GM18951 (cell line): Measurements from ENCODE around the gene GUF1.

Experiments used
- POLR2A ChIP-seq: IDR thresholded peaks from 4 replicates; pipeline ENCODE4 v1.6.1; 2011; ENCODE audit warnings: mild to moderate bottlenecking; ENCODE audit not compliant: insufficient read length, insufficient read depth; ENCODE audit errors: extremely low read depth
- in situ Hi-C: fragments of 300-500 bp; cut with MboI; formaldehyde crosslinking; loops from one replicate; pipeline ENCODE4 v1.12.0; 2022; ENCODE audit warnings: low sequenced_read_pairs, mixed read lengths, inconsistent platforms; ENCODE audit not compliant: unreplicated experiment

The GUF1 gene

GRCh38 chr4:44670506-44671199, 7.6 kb upstream of the GUF1 start:
- in situ Hi-C loops, result no loop called here
- TF ChIP-seq POLR2A, result no peak

- no peak for TF ChIP-seq POLR2A
- in situ Hi-C loops, result no loop called here
These were observed 6.6 kb upstream of the GUF1 start for GRCh38 chr4:44671636-44672035.

GRCh38 chr4:44674471-44674870, 3.7 kb upstream of the GUF1 start:
- in situ Hi-C loops, result no loop called here
- no peak for TF ChIP-seq POLR2A

- in situ Hi-C loops, result no loop called here
- no peak for TF ChIP-seq POLR2A
These were observed 2.9 kb upstream of the GUF1 start for GRCh38 chr4:44675366-44675765.

GRCh38 chr4:44679060-44679459, 840 bp downstream of the GUF1 start:
- no peak for TF ChIP-seq POLR2A
- in situ Hi-C loops, result no loop called here

GRCh38 chr4:44684648-44685047, 6.4 kb downstream of the GUF1 start:
- in situ Hi-C loops, result no loop called here
- no peak for TF ChIP-seq POLR2A

GRCh38 chr4:44700427-44700826, 22.2 kb downstream of the GUF1 start:
- TF ChIP-seq POLR2A, result no peak
- in situ Hi-C loops, result no loop called here

GRCh38 chr4:44701037-44701436, 22.8 kb downstream of the GUF1 start:
- in situ Hi-C loops, result no loop called here
- no peak for TF ChIP-seq POLR2A

GRCh38 chr4:44704673-44705072, 26.5 kb downstream of the GUF1 start:
- no peak for TF ChIP-seq POLR2A
- in situ Hi-C loops, result no loop called here

GRCh38 chr4:44713125-44713524, 34.9 kb downstream of the GUF1 start:
- in situ Hi-C loops, result no loop called here
- no peak for TF ChIP-seq POLR2A

GRCh38 chr4:44716597-44716996, 38.4 kb downstream of the GUF1 start:
- no peak for TF ChIP-seq POLR2A
- in situ Hi-C loops, result no loop called here

GRCh38 chr4:44720371-44720770, 42.2 kb downstream of the GUF1 start:
- TF ChIP-seq POLR2A, result no peak
- in situ Hi-C loops, result no loop called here

GRCh38 chr4:44722001-44722400, 43.8 kb downstream of the GUF1 start:
- in situ Hi-C loops, result no loop called here
- no peak for TF ChIP-seq POLR2A

GRCh38 chr4:44725166-44725565, 46.9 kb downstream of the GUF1 start:
- TF ChIP-seq POLR2A, result no peak
- in situ Hi-C loops, result no loop called here

- in situ Hi-C loops, result no loop called here
- TF ChIP-seq POLR2A, result no peak
These were observed 47.5 kb downstream of the GUF1 start for GRCh38 chr4:44725726-44726037.
